Kidney epithelial cell (primary cell): ENCODE results near the gene GJD2. TPM values are rescaled to one million over a fixed set of nuclear protein-coding genes. Genes with fewer than 3 reads are reported as not detected.
A peak's percentile ranks its signal among the peaks of the same experiment; 100 is the strongest.

Source experiments
- DNase-seq: peaks from one replicate; pipeline ENCODE4 v3.0.0-alpha.2; 2010; ENCODE audit warnings: low read depth
- H3K27me3 ChIP-seq: 2 replicates; pipeline ENCODE4 v1.6.0; 2011; ENCODE audit warnings: low read length; ENCODE audit not compliant: control insufficient read depth, insufficient read depth
- H3K36me3 ChIP-seq: 2 replicates; pipeline ENCODE4 v1.5.1; 2011; ENCODE audit warnings: low read length; ENCODE audit not compliant: control insufficient read depth, insufficient read depth
- H3K4me3 ChIP-seq: 2 replicates; pipeline ENCODE4 v1.5.1; 2011; ENCODE audit warnings: low read depth, mild to moderate bottlenecking, control low read depth, low read length
- CTCF ChIP-seq: IDR thresholded peaks from 2 replicates; pipeline ENCODE4 v1.5.1; 2011; ENCODE audit warnings: mild to moderate bottlenecking, moderate library complexity, low read length, control low read depth, inconsistent platforms; ENCODE audit not compliant: insufficient read depth, poor library complexity, severe bottlenecking
- total RNA-seq: library from RNA; depleted of rRNA; stranded (reverse); fragments of >200 nt; gene quantifications from 2 replicates; pipeline ENCODE4 v1.2.3, GENCODE V29; 2015

GJD2 gene
- total RNA-seq, 1 donor from 2014 or later, result not detected

DNA sequence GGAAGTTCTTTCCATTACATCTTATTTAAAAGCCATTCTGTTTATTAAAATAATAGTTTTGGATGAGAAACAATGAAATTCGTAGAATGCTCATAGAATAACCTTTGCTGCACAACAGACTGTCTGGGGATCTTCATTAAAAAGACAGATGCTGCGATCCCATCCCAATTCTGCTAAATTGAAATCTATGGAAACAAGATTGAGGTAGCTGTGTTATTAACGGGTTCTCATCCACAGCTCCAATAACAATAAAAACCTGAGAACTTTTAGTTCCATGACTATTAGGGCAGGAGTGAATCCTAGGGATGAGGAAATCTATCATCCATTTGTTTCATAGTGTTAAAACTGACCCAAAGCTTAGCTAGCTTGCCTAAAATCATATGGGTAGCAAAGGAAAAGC is 2.5 kb upstream of the GJD2 start:
- Histone ChIP-seq H3K27me3 (peaks cover 34% of the 10 kb centered on the region), H3K4me3 (no peak overlapping the region), H3K36me3 (no peaks in the 10 kb centered on the region)
- TF ChIP-seq CTCF, result no peak
- no peak for DNase-seq

DNA sequence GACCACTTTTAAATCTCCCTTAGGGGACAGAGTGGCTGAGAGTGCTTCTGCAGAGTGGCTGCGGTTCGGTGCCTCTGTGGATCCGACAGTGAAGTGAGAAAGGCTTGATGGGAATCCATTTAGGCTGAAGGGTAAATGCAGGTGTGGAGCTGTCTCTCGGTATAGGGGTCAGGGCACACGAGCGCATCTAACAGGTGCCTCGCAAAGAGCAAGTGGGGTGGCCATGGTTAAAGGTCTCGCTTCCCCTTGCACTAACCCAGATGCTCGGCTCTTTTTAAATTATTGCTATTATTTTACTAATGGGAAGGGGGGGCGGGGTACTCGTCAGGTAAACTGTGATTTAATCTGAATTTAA is 598 bp upstream of the GJD2 start:
- peaks cover 34% of the 10 kb centered on the region for H3K27me3 ChIP-seq
- DNase-seq, result no peak
- no peaks in the 10 kb centered on the region for H3K36me3 ChIP-seq
- TF ChIP-seq CTCF, result no peak
- H3K4me3 ChIP-seq, result no peak overlapping the region

GRCh38 chr15:34754171-34754601 is 612 bp downstream of the GJD2 start:
- no peak for TF ChIP-seq CTCF
- Histone ChIP-seq H3K36me3 (no peaks in the 10 kb centered on the region), H3K27me3 (peaks cover 29% of the 10 kb centered on the region), H3K4me3 (no peak overlapping the region)
- DNase-seq, result no peak

GRCh38 chr15:34753236-34753894 is 1.4 kb downstream of the GJD2 start:
- no peak for TF ChIP-seq CTCF
- Histone ChIP-seq H3K36me3 (no peaks in the 10 kb centered on the region), H3K27me3 (peaks cover 29% of the 10 kb centered on the region), H3K4me3 (no peak overlapping the region)
- DNase-seq, result peak; percentile 9

DNA sequence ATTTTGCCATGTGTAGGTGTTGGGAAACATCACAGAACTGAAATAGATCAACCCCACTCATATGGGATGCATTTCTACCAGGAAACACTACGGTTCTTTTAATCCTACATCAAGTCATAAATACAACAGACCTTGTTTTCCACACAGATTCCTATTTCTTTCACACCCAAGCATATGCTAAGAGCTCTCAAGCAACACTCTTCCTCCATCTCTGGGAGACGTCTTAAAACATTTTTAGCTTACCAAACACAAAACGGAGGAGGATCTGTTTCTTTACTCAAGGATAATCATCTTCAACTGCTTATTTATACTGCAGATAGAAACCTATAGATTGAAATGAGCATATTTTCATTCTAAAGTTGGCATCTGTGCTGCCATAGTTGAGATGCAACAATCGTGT is 5.1 kb downstream of the GJD2 start:
- H3K4me3 ChIP-seq, result no peak overlapping the region
- DNase-seq, result no peak
- H3K27me3 ChIP-seq, result peaks cover 9% of the 10 kb centered on the region
- no peaks in the 10 kb centered on the region for H3K36me3 ChIP-seq
- TF ChIP-seq CTCF, result no peak

- no peak for DNase-seq
- Histone ChIP-seq H3K36me3 (no peaks in the 10 kb centered on the region), H3K27me3 (peaks cover 12% of the 10 kb centered on the region), H3K4me3 (no peak overlapping the region)
- TF ChIP-seq CTCF, result no peak
Measured at GRCh38 chr15:34739346-34739745, 15.5 kb downstream of the GJD2 start.
